Nephron progenitor cell (in vitro differentiated cells): ENCODE results near the gene TTLL11.

Experiments
- DNase-seq: peaks from one replicate; pipeline ENCODE4 v3.0.0; 2021
- H3K27ac Mint-ChIP-seq: 2 replicates; pipeline ENCODE4 v1.8.0; 2021; ENCODE audit warnings: mild to moderate bottlenecking, moderate library complexity, mixed read lengths
- H3K27me3 Mint-ChIP-seq: 2 replicates; pipeline ENCODE4 v1.8.0; 2021; ENCODE audit warnings: mild to moderate bottlenecking, low read depth, mixed read lengths; ENCODE audit not compliant: poor library complexity
- H3K36me3 Mint-ChIP-seq: 2 replicates; pipeline ENCODE4 v1.8.0; 2021; ENCODE audit warnings: low read depth, mixed read lengths
- H3K4me1 Mint-ChIP-seq: 2 replicates; pipeline ENCODE4 v1.8.0; 2021; ENCODE audit warnings: mixed read lengths
- H3K4me3 Mint-ChIP-seq: 2 replicates; pipeline ENCODE4 v1.8.0; 2021; ENCODE audit warnings: mild to moderate bottlenecking, moderate library complexity, mixed read lengths
- H3K9me3 Mint-ChIP-seq: 2 replicates; pipeline ENCODE4 v1.8.0; 2021; ENCODE audit warnings: mild to moderate bottlenecking, moderate library complexity, mixed read lengths
- TF ChIP-seq, protein P1 (sequence below): fragments of 200-600 bp; sonication (generic); IDR thresholded peaks from 2 replicates; pipeline ENCODE4 v1.5.0; 2021; ENCODE audit warnings: antibody characterized with exemption

Gene TTLL11

DNA sequence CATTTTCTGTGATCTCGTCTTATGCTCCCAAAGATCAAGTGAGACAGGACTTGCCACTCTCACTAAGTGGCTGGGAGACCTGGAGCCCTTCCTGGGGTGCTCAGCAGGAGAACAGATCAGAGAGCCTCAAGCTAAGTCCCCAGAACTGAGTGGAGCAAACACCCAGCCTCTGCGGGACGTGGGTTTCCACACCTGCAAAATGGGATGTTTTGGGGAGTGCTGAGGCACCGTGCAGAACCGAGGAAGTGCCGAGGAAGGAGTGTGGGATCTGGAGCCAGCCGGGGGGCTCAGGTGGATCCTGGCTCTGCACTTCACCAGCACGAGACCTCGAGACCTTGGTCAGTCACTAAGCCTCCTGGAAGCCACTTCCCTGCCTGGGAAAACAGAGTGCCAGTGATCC, 275.6 kb downstream of the TTLL11 start:
- no peaks in the 10 kb centered on the region for H3K36me3 Mint-ChIP-seq
- no peak overlapping the region for H3K4me3 Mint-ChIP-seq
- DNase-seq: no peak
- TF ChIP-seq, protein P1, sequence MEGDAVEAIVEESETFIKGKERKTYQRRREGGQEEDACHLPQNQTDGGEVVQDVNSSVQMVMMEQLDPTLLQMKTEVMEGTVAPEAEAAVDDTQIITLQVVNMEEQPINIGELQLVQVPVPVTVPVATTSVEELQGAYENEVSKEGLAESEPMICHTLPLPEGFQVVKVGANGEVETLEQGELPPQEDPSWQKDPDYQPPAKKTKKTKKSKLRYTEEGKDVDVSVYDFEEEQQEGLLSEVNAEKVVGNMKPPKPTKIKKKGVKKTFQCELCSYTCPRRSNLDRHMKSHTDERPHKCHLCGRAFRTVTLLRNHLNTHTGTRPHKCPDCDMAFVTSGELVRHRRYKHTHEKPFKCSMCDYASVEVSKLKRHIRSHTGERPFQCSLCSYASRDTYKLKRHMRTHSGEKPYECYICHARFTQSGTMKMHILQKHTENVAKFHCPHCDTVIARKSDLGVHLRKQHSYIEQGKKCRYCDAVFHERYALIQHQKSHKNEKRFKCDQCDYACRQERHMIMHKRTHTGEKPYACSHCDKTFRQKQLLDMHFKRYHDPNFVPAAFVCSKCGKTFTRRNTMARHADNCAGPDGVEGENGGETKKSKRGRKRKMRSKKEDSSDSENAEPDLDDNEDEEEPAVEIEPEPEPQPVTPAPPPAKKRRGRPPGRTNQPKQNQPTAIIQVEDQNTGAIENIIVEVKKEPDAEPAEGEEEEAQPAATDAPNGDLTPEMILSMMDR: no peak
- peaks cover 44% of the 10 kb centered on the region for H3K27me3 Mint-ChIP-seq
- no peaks in the 10 kb centered on the region for H3K9me3 Mint-ChIP-seq
- H3K4me1 Mint-ChIP-seq: peaks cover 79% of the 10 kb centered on the region
- no peak overlapping the region for H3K27ac Mint-ChIP-seq

DNA sequence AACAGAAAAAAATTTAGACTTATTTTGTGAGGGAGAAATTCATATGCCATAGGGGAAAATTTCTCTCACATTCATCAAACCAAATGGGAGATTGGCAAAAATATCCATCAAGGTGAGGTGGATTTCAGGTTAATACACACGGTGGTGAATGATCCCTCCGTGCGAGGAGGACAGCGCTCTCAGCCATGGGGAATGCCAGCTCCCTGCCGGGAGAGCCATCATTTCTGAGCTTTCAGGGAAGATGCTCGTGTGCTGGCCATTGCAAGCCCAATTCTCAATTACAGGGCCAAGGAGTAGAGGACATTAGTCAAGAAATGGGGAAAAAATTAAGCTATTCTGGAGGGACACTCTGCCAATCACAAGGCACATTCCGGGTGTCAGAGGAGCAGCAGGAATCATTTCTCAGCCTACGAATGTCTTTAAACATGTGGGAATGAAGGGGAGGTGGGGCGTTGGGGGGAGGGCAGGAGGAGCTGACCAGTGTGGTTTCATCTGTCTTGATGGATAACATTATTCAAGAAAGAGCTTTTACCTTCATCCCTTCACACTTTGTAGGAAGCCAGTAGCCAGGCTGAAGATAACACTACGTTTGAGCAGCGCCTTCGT, 276.2 kb downstream of the TTLL11 start:
- Mint-ChIP-seq H3K4me1 (peaks cover 75% of the 10 kb centered on the region), H3K4me3 (no peak overlapping the region), H3K9me3 (no peaks in the 10 kb centered on the region), H3K36me3 (no peaks in the 10 kb centered on the region), H3K27me3 (peaks cover 41% of the 10 kb centered on the region), H3K27ac (no peak overlapping the region)
- DNase-seq: no peak
- TF ChIP-seq, protein P1: no peak

DNA sequence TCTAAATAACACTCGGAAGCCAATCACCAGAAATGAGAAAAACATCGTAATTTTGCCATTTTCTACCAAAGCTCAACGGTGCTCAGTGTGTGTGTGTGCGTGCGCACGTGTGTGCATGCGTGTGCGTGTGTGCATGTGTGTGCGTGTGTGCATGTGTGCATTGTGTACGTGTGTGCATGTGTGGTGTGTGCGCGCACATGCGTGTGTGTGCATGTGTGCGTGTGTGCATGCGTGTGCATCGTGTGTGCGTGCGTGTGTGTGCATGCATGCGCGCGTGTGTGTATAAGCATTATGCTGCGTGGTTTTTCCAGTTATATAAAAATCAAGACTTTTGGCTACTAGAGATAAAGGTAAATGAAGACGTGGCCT, 276.7 kb downstream of the TTLL11 start:
- Mint-ChIP-seq H3K36me3 (no peaks in the 10 kb centered on the region), H3K4me3 (no peak overlapping the region), H3K4me1 (peaks cover 74% of the 10 kb centered on the region), H3K27ac (no peak overlapping the region), H3K9me3 (no peaks in the 10 kb centered on the region), H3K27me3 (peaks cover 39% of the 10 kb centered on the region)
- TF ChIP-seq, protein P1: no peak
- DNase-seq: no peak

DNA sequence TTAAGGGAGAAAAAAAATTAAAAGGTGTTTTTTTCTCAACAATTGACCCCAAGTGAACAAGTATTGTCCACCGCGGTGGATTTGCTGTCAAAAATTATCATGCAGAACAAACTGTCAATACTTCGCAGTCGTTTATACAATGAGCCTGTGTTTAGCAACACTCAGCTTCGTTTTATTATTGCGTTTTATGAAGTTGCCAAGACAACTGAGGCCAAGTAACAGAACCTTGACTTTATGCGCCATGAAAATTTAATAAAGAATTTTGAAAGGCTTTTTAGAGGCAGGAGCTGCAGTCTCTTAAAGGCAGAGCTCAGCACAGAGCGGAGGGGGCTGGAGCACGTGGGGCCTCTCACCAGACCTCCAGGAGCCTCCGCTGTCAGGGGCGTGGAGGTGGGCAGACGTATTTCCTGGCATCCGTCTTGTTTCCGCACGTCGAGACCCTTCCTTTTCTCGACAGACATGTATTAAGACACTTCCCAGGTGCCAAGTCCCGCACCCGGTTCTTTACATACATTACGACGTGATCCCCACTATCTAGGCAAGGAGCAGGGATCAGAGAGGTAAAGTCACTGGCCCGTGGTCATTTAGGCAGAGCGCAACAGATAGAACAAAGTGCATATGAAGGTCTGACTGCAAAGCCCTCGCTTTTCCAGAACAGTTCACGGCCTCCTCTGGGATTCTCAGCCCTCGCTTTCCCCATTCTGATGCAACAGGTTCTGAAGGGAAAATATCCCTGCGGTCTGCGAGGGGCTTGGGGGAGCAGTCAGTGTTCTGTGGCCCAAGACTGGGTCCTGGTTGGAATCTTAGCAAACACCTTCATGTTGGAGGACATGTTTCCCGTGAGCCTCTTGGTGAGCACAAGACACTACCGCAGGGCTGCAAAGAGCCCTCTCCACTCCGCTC, 277.3 kb downstream of the TTLL11 start:
- Mint-ChIP-seq H3K4me3 (no peak overlapping the region), H3K36me3 (no peaks in the 10 kb centered on the region), H3K4me1 (peaks cover 70% of the 10 kb centered on the region), H3K27ac (no peak overlapping the region), H3K9me3 (no peaks in the 10 kb centered on the region), H3K27me3 (peaks cover 36% of the 10 kb centered on the region)
- DNase-seq: no peak
- TF ChIP-seq, protein P1: no peak

- peaks cover 63% of the 10 kb centered on the region for H3K4me1 Mint-ChIP-seq
- no peak overlapping the region for H3K27ac Mint-ChIP-seq
- no peak overlapping the region for H3K4me3 Mint-ChIP-seq
- TF ChIP-seq, protein P1: no peak
- H3K36me3 Mint-ChIP-seq: no peaks in the 10 kb centered on the region
- H3K9me3 Mint-ChIP-seq: no peaks in the 10 kb centered on the region
- H3K27me3 Mint-ChIP-seq: peaks cover 36% of the 10 kb centered on the region
- no peak for DNase-seq
Observed at GRCh38 chr9:121815084-121815483, 278.0 kb downstream of the TTLL11 start.
